ENCODE results near the gene CD38. TPM values are rescaled to one million over a fixed set of nuclear protein-coding genes. Genes with fewer than 3 reads are reported as not detected.

CD38 gene
- total RNA-seq, 1 experiment from 2014 or later: not detected

DNA sequence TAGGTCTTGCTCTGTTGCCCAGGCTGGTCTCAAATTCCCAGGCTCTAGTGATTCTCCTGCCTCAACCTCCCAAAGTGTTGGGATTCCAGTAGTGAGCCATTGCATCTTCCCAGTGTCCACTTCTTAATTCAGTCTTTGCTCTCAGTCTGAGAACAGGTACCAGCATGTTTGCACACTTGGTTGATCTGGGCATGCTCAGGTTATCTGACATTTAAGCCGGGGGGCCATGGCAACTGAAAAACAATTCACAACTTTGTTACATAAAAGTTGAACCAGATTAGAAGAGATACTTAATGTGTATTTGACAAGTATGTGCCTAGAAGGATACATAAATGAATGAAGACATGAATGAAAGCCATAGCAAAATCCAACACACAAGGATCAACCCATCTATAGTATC, 121.4 kb downstream of the CD38 start:
- no peak for DNase-seq (ENCODE audit: low spot score)

- no peak for DNase-seq (ENCODE audit: low spot score)
Observed at GRCh38 chr4:15901007-15901406, 122.9 kb downstream of the CD38 start.

DNA sequence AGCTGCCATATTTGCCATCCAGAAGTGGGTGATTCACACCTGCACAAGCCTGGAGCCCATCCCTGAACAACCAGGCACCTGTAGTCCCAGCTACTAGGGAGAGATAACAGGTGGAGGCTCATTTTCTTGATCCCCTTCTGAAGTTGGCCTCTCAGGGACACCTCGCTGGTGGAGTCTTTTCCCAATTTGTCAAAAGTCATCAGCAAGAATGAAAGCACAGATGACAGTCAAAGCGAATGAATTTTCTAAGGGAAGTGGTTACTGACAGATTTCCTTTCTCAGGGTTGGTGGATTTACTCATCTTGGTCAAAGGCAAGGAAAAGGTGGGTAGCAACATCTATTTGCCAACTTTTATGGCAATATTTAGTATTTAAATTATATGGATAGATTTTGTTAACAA, 123.9 kb downstream of the CD38 start:
- no peak for DNase-seq (ENCODE audit: low spot score)

- no peak for DNase-seq (ENCODE audit: low spot score)
Observed at GRCh38 chr4:15902746-15903145, 124.6 kb downstream of the CD38 start.

Other genes starting within 250 kb of the CD38 start
- 80.7 and 89.3 TPM in 2 replicates for gene FBXL5, start 123.0 kb upstream of the CD38 start, total RNA-seq (2014; rRNA removed; shearing (Covaris generic))
- 68.7 and 75.9 TPM in 2 replicates for gene FAM200B, start 96.5 kb upstream of the CD38 start, total RNA-seq (2014; rRNA removed; shearing (Covaris generic))
- gene BST1, start 75.3 kb upstream of the CD38 start, total RNA-seq (2014; rRNA removed; shearing (Covaris generic)): not detected in 2 replicates
- 0.31 TPM in 1 of 2 replicates, not detected in the other for gene FGFBP1, start 160.4 kb downstream of the CD38 start, total RNA-seq (2014; rRNA removed; shearing (Covaris generic))
- not detected in 2 replicates for gene FGFBP2, start 184.8 kb downstream of the CD38 start, total RNA-seq (2014; rRNA removed; shearing (Covaris generic))

Measured in A172 (cell line).